GM12878 (cell line): ENCODE data around the gene PCYOX1L. TPM values are rescaled to one million over a fixed set of nuclear protein-coding genes. Genes with fewer than 3 reads are reported as not detected.

Experiments
- ATAC-seq: fragments of 200-7000 bp; cut with Tn5 transposase; 3 replicates; pipeline ENCODE4 v1.9.1; 2020; ENCODE audit warnings: mild to moderate bottlenecking, moderate library complexity
- BruUV-seq: library from RNA; stranded (reverse); fragments of 400-500 nt; replicated peaks from 2 replicates; lab custom pipeline; 2021; lab: Mats Ljungman, UMichigan
- CTCF ChIA-PET: fragments of 300-600 bp; sonication (Branson Sonifier 250); formaldehyde crosslinking; extraction: SDS; loops from one replicate; lab custom pipeline; 2021; ENCODE audit warnings: inconsistent platforms; lab: Yijun Ruan, JAX
- POLR2A ChIA-PET: fragments of 350-600 bp; formaldehyde crosslinking; extraction: SDS; loops from one replicate; lab custom pipeline; 2021; ENCODE audit warnings: inconsistent platforms; lab: Charles Lee
- RAD21 ChIA-PET: fragments of 300-600 bp; sonication (Branson Sonifier 250); formaldehyde crosslinking; loops from one replicate; lab custom pipeline; 2023; ENCODE audit warnings: antibody characterized with exemption; ENCODE audit not compliant: unreplicated experiment; lab: Charles Lee
- SMC1A ChIA-PET: fragments of 300-600 bp; sonication (Branson Sonifier 250); formaldehyde crosslinking; loops from one replicate; lab custom pipeline; 2023; ENCODE audit not compliant: unreplicated experiment, uncharacterized antibody; lab: Charles Lee
- DNase-seq: peaks from one replicate; pipeline ENCODE4 v3.0.0-alpha.2; 2011; ENCODE audit warnings: low read depth, low spot score
- FAIRE-seq: peaks from 3 replicates; lab custom pipeline; 2011; peaks lifted over from hg19 to GRCh38; lab: Jason Lieb, UNC
- H2AFZ ChIP-seq: 2 replicates; pipeline ENCODE4 v1.6.0; 2011; ENCODE audit warnings: low read depth, low read length, control low read depth; ENCODE audit not compliant: control insufficient read depth
- H3K27ac ChIP-seq: 2 replicates; pipeline ENCODE4 v1.5.1; 2011; ENCODE audit warnings: control low read depth; ENCODE audit not compliant: control insufficient read depth, insufficient read depth
- H3K27me3 ChIP-seq, 2 experiments: replicated peaks in 1 of 2; 2 replicates each; pipeline versions ENCODE4 v1.6.0 to v1.6.1; 2011; ENCODE audit warnings: low read length in 1 of 2; ENCODE audit not compliant: control insufficient read depth in 2 of 2, insufficient read depth in 2 of 2
- H3K36me3 ChIP-seq, 2 experiments: 2 replicates each; pipeline ENCODE4 v1.5.1; 2011; ENCODE audit warnings: low read length in 1 of 2; ENCODE audit not compliant: control insufficient read depth in 2 of 2, insufficient read depth in 2 of 2
- H3K4me1 ChIP-seq: 2 replicates; pipeline ENCODE4 v1.6.1; 2011; ENCODE audit warnings: mild to moderate bottlenecking, low read length, moderate library complexity, mixed read lengths; ENCODE audit not compliant: control insufficient read depth, insufficient read depth
- H3K4me2 ChIP-seq: 2 replicates; pipeline ENCODE4 v1.6.0; 2011; ENCODE audit warnings: control low read depth; ENCODE audit not compliant: control insufficient read depth, insufficient read depth
- H3K4me3 ChIP-seq: fragments of 200-600 bp; sonication (generic); 2 replicates; pipeline ENCODE4 v1.5.1; 2016
- H3K79me2 ChIP-seq: 2 replicates; pipeline ENCODE4 v1.6.0; 2011; ENCODE audit warnings: low read length; ENCODE audit not compliant: control insufficient read depth, insufficient read depth
- H3K9ac ChIP-seq: 2 replicates; pipeline ENCODE4 v1.8.0; 2011; ENCODE audit warnings: low read length, control low read depth, mixed read lengths; ENCODE audit not compliant: control insufficient read depth, insufficient read depth
- H3K9me3 ChIP-seq: replicated peaks from 3 replicates; pipeline ENCODE4 v1.5.1; 2011; ENCODE audit warnings: mild to moderate bottlenecking, low read length; ENCODE audit not compliant: control insufficient read depth, insufficient read depth
- H4K20me1 ChIP-seq: 2 replicates; pipeline ENCODE4 v1.6.0; 2011; ENCODE audit not compliant: control insufficient read depth, insufficient read depth
- ASH2L ChIP-seq: fragments of 300-600, 200-600 bp; sonication (generic); IDR thresholded peaks from 2 replicates; pipeline ENCODE4 v1.6.1; 2017; ENCODE audit warnings: low read depth, mild to moderate bottlenecking, borderline replicate concordance
- BCLAF1 ChIP-seq: fragments of 450-650 bp; IDR thresholded peaks from 2 replicates; pipeline ENCODE4 v1.6.1; 2017; ENCODE audit warnings: antibody characterized with exemption, mild to moderate bottlenecking, moderate library complexity
- CREB1 ChIP-seq: IDR thresholded peaks from 2 replicates; pipeline ENCODE4 v1.6.1; 2012; ENCODE audit warnings: low read depth, mild to moderate bottlenecking, inconsistent platforms
- CREM ChIP-seq: IDR thresholded peaks from 2 replicates; pipeline ENCODE4 v1.6.1; 2014; ENCODE audit warnings: antibody characterized with exemption, low read depth
- FOS ChIP-seq: IDR thresholded peaks from 3 replicates; pipeline ENCODE4 v1.6.1; 2011; ENCODE audit warnings: borderline replicate concordance; ENCODE audit not compliant: insufficient read length; ENCODE audit errors: extremely low read depth
- GATAD2B ChIP-seq: fragments of 450-650 bp; conservative IDR thresholded peaks from 2 replicates; pipeline ENCODE4 v1.6.1; 2017; ENCODE audit warnings: low read depth, mild to moderate bottlenecking, moderate library complexity
- HDAC2 ChIP-seq: fragments of 200-600 bp; sonication (generic); IDR thresholded peaks from 2 replicates; pipeline ENCODE4 v1.6.1; 2017
- IRF3 ChIP-seq: fragments of 450-650 bp; IDR thresholded peaks from 2 replicates; pipeline ENCODE4 v1.6.1; 2014; ENCODE audit warnings: mild to moderate bottlenecking
- MEF2B ChIP-seq: fragments of 450-650 bp; IDR thresholded peaks from 2 replicates; pipeline ENCODE4 v1.6.1; 2018; ENCODE audit warnings: mild to moderate bottlenecking, moderate library complexity; ENCODE audit not compliant: partially characterized antibody, poor library complexity, severe bottlenecking
- NBN ChIP-seq: fragments of 450-650 bp; IDR thresholded peaks from 2 replicates; pipeline ENCODE4 v1.6.1; 2016
- PAX8 ChIP-seq: fragments of 450-650 bp; IDR thresholded peaks from 2 replicates; pipeline ENCODE4 v1.6.1; 2017; ENCODE audit warnings: mild to moderate bottlenecking, moderate library complexity
- POU2F2 ChIP-seq: IDR thresholded peaks from 3 replicates; pipeline ENCODE4 v1.6.1; 2011; ENCODE audit warnings: low read depth, mild to moderate bottlenecking, low read length, borderline replicate concordance
- WRNIP1 ChIP-seq: IDR thresholded peaks from 2 replicates; pipeline ENCODE4 v1.6.1; 2011; ENCODE audit warnings: low read depth, low read length, improper control_type of control experiment, borderline replicate concordance
- ZNF384 ChIP-seq: IDR thresholded peaks from 2 replicates; pipeline ENCODE4 v1.6.1; 2012; ENCODE audit warnings: low read depth, mild to moderate bottlenecking, low read length, improper control_type of control experiment, borderline replicate concordance
- ZZZ3 ChIP-seq: IDR thresholded peaks from 2 replicates; pipeline ENCODE4 v1.6.1; 2011; ENCODE audit warnings: low read depth; ENCODE audit not compliant: control insufficient read depth, insufficient read length
- WGBS: methylation state at CpG from one replicate; pipeline ENCODE4 v1.1.6; 2016; ENCODE audit warnings: low lambda C conversion rate; ENCODE audit not compliant: insufficient replicate concordance, insufficient coverage; ENCODE audit errors: missing lambda C conversion rate; 5-methylcytosine and 5-hydroxymethylcytosine counted together
- in situ Hi-C: fragments of 300-500 bp; cut with MboI; formaldehyde crosslinking; loops from 9 replicates; pipeline ENCODE4 v1.14.3; 2018; ENCODE audit warnings: mixed read lengths
- intact Hi-C: fragments of 100-400 bp; cut with micrococcal nuclease; formaldehyde crosslinking; loops from one replicate; pipeline ENCODE4 v1.14.2; 2022; ENCODE audit not compliant: unreplicated experiment
- polyA plus RNA-seq, 11 experiments: library from polyadenylated mRNA; depleted of rRNA in 4 of 11; unstranded in 6 of 11; stranded (reverse) in 5 of 11; fragments of >200 nt; fragmentation: Nextera tagmentation in 4 of 11; fragmentation: Illumina TruSeq in 1 of 11; extraction: Ambion mirVana in 4 of 11; extraction: Trizol in 1 of 11; gene quantifications; 1 replicate in 1 of 11; 2 replicates in 10 of 11; pipeline versions ENCODE4 v1.2.1 to v1.2.3, GENCODE V29; 2011 to 2016; ENCODE audit warnings: inconsistent platforms in 2 of 11, missing spikeins in 2 of 11, low read depth in 1 of 11
- total RNA-seq, 4 experiments: library from RNA; depleted of rRNA in 3 of 4; stranded (reverse); fragments of >200 nt in 3 of 4; fragmentation: Illumina TruSeq in 1 of 4; extraction: Trizol in 1 of 4; gene quantifications; 2 replicates each; pipeline versions ENCODE4 v1.2.1 to v1.2.3, GENCODE V29; 2013 to 2021

PCYOX1L gene
- total and polyA plus RNA-seq, 10 of the 15 experiments (the other 5 are each of a cell fraction or from before 2014, with no cell fraction given), result 2.9 to 17.0 (median 12.9) TPM

GRCh38 chr5:149360272-149360671 lies 2.4 kb downstream of the PCYOX1L start:
- in situ Hi-C loops (no loop called here), intact Hi-C loops (no loop called here)
- no peak overlapping the region for H3K4me3 ChIP-seq
- no peaks in the 10 kb centered on the region for H3K27me3 ChIP-seq
- FAIRE-seq (no peak), ATAC-seq (no peak)
- POLR2A ChIA-PET, result interaction anchor here (1.9 kb wide), 1 partner anchor 15 kb away, joined by 9 read pairs; the partner anchor contains the start of gene GRPEL2
- H3K79me2 ChIP-seq, result peaks cover 10% of the 10 kb centered on the region
- CTCF ChIA-PET, result interaction anchor here (1.2 to 2.6 kb wide), 6 partner anchors 8 to 259 kb away, joined by 3 to 11 read pairs (median 4); partner anchors contain the start of gene GRPEL2
- no peak overlapping the region for H2AFZ ChIP-seq
- no peak overlapping the region for H3K4me2 ChIP-seq
- no peak overlapping the region for H3K27ac ChIP-seq
- H3K9ac ChIP-seq, result no peak overlapping the region
- no TSS peak for BruUV-seq
- SMC1A ChIA-PET, result interaction anchor here (1.3 to 1.4 kb wide), 2 partner anchors 9 to 14 kb away, joined by 3 to 4 read pairs; no protein-coding TSS in a partner anchor
- H4K20me1 ChIP-seq, result no peaks in the 10 kb centered on the region
- RAD21 ChIA-PET, result interaction anchor here (0.5 to 1.3 kb wide), 2 partner anchors 11 to 39 kb away, joined by 4 to 5 read pairs; no protein-coding TSS in a partner anchor
- H3K9me3 ChIP-seq, result no peaks in the 10 kb centered on the region
- H3K36me3 ChIP-seq, result no peaks in the 10 kb centered on the region
- no peak for TF ChIP-seq MEF2B
- no peak for TF ChIP-seq CREB1
- no peak for TF ChIP-seq GATAD2B
- TF ChIP-seq, all 136 proteins: peak for 0
- peaks cover 13% of the 10 kb centered on the region for H3K4me1 ChIP-seq
- no peak for DNase-seq
- WGBS, result 94% methylated on average over 1 of the region's 1 CpG

GRCh38 chr5:149362541-149362940 lies 4.7 kb downstream of the PCYOX1L start:
- Histone ChIP-seq H3K4me3 (no peak overlapping the region), H3K79me2 (peaks cover 10% of the 10 kb centered on the region), H3K27me3 (no peaks in the 10 kb centered on the region), H3K9me3 (no peaks in the 10 kb centered on the region), H3K4me1 (peaks cover 9% of the 10 kb centered on the region), H4K20me1 (no peaks in the 10 kb centered on the region), H3K27ac (no peak overlapping the region), H3K36me3 (no peaks in the 10 kb centered on the region), H3K4me2 (no peak overlapping the region), H2AFZ (no peak overlapping the region), H3K9ac (no peak overlapping the region)
- FAIRE-seq, result no peak
- no TSS peak for BruUV-seq
- ChIA-PET RAD21 (no interaction called here), CTCF (interaction anchor here (1.3 kb wide), 1 partner anchor 42 kb away, joined by 4 read pairs; no protein-coding TSS in a partner anchor), POLR2A (no interaction called here), SMC1A (no interaction called here)
- ATAC-seq, result no peak
- 91% methylated on average over 12 of the region's 12 CpGs for WGBS
- intact Hi-C loops (no loop called here), in situ Hi-C loops (no loop called here)
- DNase-seq, result no peak
- TF ChIP-seq ZZZ3 (no peak), CREM (no peak), POU2F2 (no peak), ZNF384 (no peak), BCLAF1 (no peak), HDAC2 (no peak), WRNIP1 (no peak), FOS (no peak), NBN (no peak), PAX8 (no peak), IRF3 (no peak), ASH2L (no peak)
